ENCODE results near the gene TERT. TPM values are rescaled to one million over a fixed set of nuclear protein-coding genes. Genes with fewer than 3 reads are reported as not detected.

Gene TERT
- total and polyA plus RNA-seq, 2 of the 13 experiments (the other 11 are each of a cell fraction or from before 2014, with no cell fraction given) = 4.3 to 5.9 TPM

GRCh38 chr5:1294835-1295649 lies at the start of gene TERT (continued):
- TF ChIP-seq KAT2B (IDR thresholded peaks at IDR 0.05; ENCODE audit: borderline replicate concordance, low read depth, low read length) (no peak), ZNF776 (CRISPR knock-in tag; IDR thresholded peaks at IDR 0.05) (no peak; the same call in 1 of the 2 replicates), AGO1 (IDR thresholded peaks at IDR 0.05; ENCODE audit: low read depth, low read length, poor library complexity, severe bottlenecking) (no peak), ZNF383 (CRISPR knock-in tag; IDR thresholded peaks at IDR 0.05; ENCODE audit: borderline replicate concordance) (no peak), MZF1 (CRISPR knock-in tag; IDR thresholded peaks at IDR 0.05; ENCODE audit: borderline replicate concordance) (no peak), ZNF331 (CRISPR knock-in tag; IDR thresholded peaks at IDR 0.05) (no peak), ZBTB38 (CRISPR knock-in tag; IDR thresholded peaks at IDR 0.05) (peak; percentile 86), ZHX2 (IDR thresholded peaks at IDR 0.05; ENCODE audit: low read depth) (no peak), ZHX2 (CRISPR knock-in tag; IDR thresholded peaks at IDR 0.05; ENCODE audit: borderline replicate concordance) (no peak), ZBTB1 (CRISPR knock-in tag; IDR thresholded peaks at IDR 0.05; ENCODE audit: borderline replicate concordance) (no peak), TBL1XR1 (IDR thresholded peaks at IDR 0.05; ENCODE audit: borderline replicate concordance, low read length, partially characterized antibody) (no peak), IRF9 (CRISPR knock-in tag; IDR thresholded peaks at IDR 0.05; ENCODE audit: borderline replicate concordance) (no peak), ZBTB25 (CRISPR knock-in tag; IDR thresholded peaks at IDR 0.05) (no peak), MBD4 (IDR thresholded peaks at IDR 0.05; ENCODE audit: borderline replicate concordance, low read length) (no peak), PHF5A (CRISPR knock-in tag; IDR thresholded peaks at IDR 0.05; ENCODE audit: low read depth, unreplicated experiment) (no peak), PAWR (CRISPR knock-in tag; IDR thresholded peaks at IDR 0.05; ENCODE audit: borderline replicate concordance) (no peak), SIN3A (IDR thresholded peaks at IDR 0.05; ENCODE audit: borderline replicate concordance, low read depth, low read length) (peak; percentile 77; the same call in 1 of the 2 replicates), SP2 (CRISPR knock-in tag; IDR thresholded peaks at IDR 0.05) (peak; percentile 26; the same call in 1 of the 2 replicates), ZNF766 (CRISPR knock-in tag; IDR thresholded peaks at IDR 0.05; ENCODE audit: borderline replicate concordance) (no peak), TAF15 (IDR thresholded peaks at IDR 0.05; ENCODE audit: low read depth, low read length, poor library complexity, severe bottlenecking) (no peak), THAP11 (CRISPR knock-in tag; IDR thresholded peaks at IDR 0.05) (no peak), ZNF556 (CRISPR knock-in tag; IDR thresholded peaks at IDR 0.05; ENCODE audit: borderline replicate concordance) (no peak), PLRG1 (conservative IDR thresholded peaks at IDR 0.05) (no peak)

Data from HepG2 (cell line).